Measurements from ENCODE around the gene CELSR2.

GRCh38 chr1:109312978-109313775, 63.8 kb downstream of the CELSR2 start:
- no peak for TF ChIP-seq CTCF (conservative IDR thresholded peaks at IDR 0.05; ENCODE audit: low read depth, low read length)
- no peak for TF ChIP-seq EZH2 (IDR thresholded peaks at IDR 0.05; ENCODE audit: borderline replicate concordance, low read depth, low read length, poor library complexity, severe bottlenecking)
